Measurements from ENCODE around the gene RAD17.

Gene RAD17

GRCh38 chr5:69414885-69415583, 45.4 kb downstream of the RAD17 start, which contains the start of gene MARVELD2:
Gene MARVELD2 (plus strand): TSS chr5:69415116. CDS start chr5:69419386, 4,270 bp downstream.
- H3K4me3 ChIP-seq (replicated peaks; ENCODE audit: low read depth, low read length): peak within 1 kb of the TSS; percentile 69
- H3K36me3 ChIP-seq (ENCODE audit: control insufficient read depth, insufficient read depth, low read length): peaks cover 4% of the 10 kb centered on the region
- H3K27me3 ChIP-seq (replicated peaks; ENCODE audit: control insufficient read depth, insufficient read depth, low read length): no peaks in the 10 kb centered on the region
- DNase-seq (ENCODE audit: extremely low read depth, insufficient read length): peak; percentile 68
- TF ChIP-seq CTCF (IDR thresholded peaks at IDR 0.05; ENCODE audit: insufficient read depth, low read length, poor library complexity, severe bottlenecking): peak; percentile 38

- DNase-seq (ENCODE audit: extremely low read depth, insufficient read length): no peak
- peak overlapping the region; percentile 69 for H3K4me3 ChIP-seq (replicated peaks; ENCODE audit: low read depth, low read length)
- H3K27me3 ChIP-seq (replicated peaks; ENCODE audit: control insufficient read depth, insufficient read depth, low read length): no peaks in the 10 kb centered on the region
- no peak for TF ChIP-seq CTCF (IDR thresholded peaks at IDR 0.05; ENCODE audit: insufficient read depth, low read length, poor library complexity, severe bottlenecking)
- peaks cover 4% of the 10 kb centered on the region for H3K36me3 ChIP-seq (ENCODE audit: control insufficient read depth, insufficient read depth, low read length)
These were observed 46.0 kb downstream of the RAD17 start for GRCh38 chr5:69415584-69415958.

- Histone ChIP-seq H3K36me3 (ENCODE audit: control insufficient read depth, insufficient read depth, low read length) (peaks cover 4% of the 10 kb centered on the region), H3K4me3 (replicated peaks; ENCODE audit: low read depth, low read length) (no peak overlapping the region), H3K27me3 (replicated peaks; ENCODE audit: control insufficient read depth, insufficient read depth, low read length) (no peaks in the 10 kb centered on the region)
- TF ChIP-seq CTCF (IDR thresholded peaks at IDR 0.05; ENCODE audit: insufficient read depth, low read length, poor library complexity, severe bottlenecking): no peak
- no peak for DNase-seq (ENCODE audit: extremely low read depth, insufficient read length)
These were observed 46.6 kb downstream of the RAD17 start for GRCh38 chr5:69416180-69416579.

GRCh38 chr5:69416699-69417098, 47.1 kb downstream of the RAD17 start:
- Histone ChIP-seq H3K36me3 (ENCODE audit: control insufficient read depth, insufficient read depth, low read length) (peaks cover 3% of the 10 kb centered on the region), H3K27me3 (replicated peaks; ENCODE audit: control insufficient read depth, insufficient read depth, low read length) (no peaks in the 10 kb centered on the region), H3K4me3 (replicated peaks; ENCODE audit: low read depth, low read length) (no peak overlapping the region)
- TF ChIP-seq CTCF (IDR thresholded peaks at IDR 0.05; ENCODE audit: insufficient read depth, low read length, poor library complexity, severe bottlenecking): no peak
- no peak for DNase-seq (ENCODE audit: extremely low read depth, insufficient read length)

DNA sequence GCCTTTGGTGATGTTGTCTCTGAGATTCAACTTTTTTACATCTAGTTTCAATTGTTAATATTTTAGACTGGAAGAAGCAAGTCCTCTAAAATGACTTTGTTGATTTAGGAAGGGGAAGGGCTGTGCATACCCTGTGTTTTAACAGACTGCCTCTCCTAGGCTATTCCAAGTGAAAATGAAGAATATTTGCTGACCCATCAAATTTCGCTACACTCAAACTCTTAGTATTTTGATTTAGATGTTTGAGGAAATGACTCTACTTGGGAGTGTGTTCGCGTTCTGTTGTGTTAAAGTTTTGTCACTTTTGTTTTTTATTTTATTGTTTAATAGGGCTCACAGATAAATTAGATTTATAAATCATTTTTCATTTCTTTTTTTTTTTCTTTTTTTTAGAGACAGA, 48.9 kb downstream of the RAD17 start:
- Histone ChIP-seq H3K27me3 (replicated peaks; ENCODE audit: control insufficient read depth, insufficient read depth, low read length) (no peaks in the 10 kb centered on the region), H3K36me3 (ENCODE audit: control insufficient read depth, insufficient read depth, low read length) (peaks cover 3% of the 10 kb centered on the region), H3K4me3 (replicated peaks; ENCODE audit: low read depth, low read length) (no peak overlapping the region)
- DNase-seq (ENCODE audit: extremely low read depth, insufficient read length): no peak
- no peak for TF ChIP-seq CTCF (IDR thresholded peaks at IDR 0.05; ENCODE audit: insufficient read depth, low read length, poor library complexity, severe bottlenecking)

All from GM06990 (cell line).